NCI-H69 (cell line): Measurements from ENCODE around the gene SOD2.
"Not testable (repeated sequence)": the region's sequence is repeated elsewhere in the genome, so short reads cannot be mapped to it uniquely, and the experiment has no call there.

ENCODE experiments used
- DNase-seq: peaks from one replicate; lab custom pipeline; 2025; lab: John Stamatoyannopoulos, UW

Gene SOD2

DNA sequence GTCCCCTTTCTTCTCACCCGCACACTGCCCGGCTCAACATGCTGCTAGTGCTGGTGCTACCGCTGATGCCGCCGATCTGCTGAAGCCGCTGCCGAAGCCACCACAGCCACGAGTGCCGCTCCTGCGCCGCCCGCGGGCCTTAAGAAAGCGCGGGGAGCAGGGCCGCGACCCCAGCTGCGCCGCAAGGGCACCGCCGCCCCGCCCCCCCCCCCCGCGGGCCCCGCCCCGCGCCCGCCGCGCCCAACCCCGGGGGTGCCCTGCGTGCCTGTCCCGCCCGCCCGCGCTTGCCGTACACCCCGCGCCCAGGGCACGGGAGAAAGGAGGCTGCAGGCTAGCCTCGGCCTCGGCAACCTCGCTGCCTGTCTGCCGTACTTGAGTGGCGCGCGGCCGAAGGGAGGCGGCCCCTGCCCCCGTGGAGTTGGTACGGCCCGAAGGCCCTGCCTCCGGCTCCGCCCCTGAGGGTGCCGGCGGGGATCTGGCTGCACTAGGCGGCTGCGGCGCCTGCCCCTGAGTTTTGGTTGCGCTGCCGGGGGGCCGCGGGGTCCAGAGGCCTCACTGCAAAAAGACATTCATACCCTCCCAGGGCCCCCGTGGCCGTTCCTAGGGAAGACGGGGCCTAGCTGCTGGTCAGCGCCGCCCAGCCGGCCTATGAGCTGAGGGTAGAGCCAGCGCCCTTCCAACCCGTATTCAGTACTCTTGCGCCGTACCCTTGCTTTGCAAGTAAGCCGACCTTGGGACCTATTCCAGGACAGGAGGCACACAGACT lies at the start of gene SOD2:
SOD2 (minus strand) TSS at position 114 of the 766 bp plus-strand sequence; CDS start at position 40, 74 bp downstream.
- DNase-seq, result peak; percentile 94

DNA sequence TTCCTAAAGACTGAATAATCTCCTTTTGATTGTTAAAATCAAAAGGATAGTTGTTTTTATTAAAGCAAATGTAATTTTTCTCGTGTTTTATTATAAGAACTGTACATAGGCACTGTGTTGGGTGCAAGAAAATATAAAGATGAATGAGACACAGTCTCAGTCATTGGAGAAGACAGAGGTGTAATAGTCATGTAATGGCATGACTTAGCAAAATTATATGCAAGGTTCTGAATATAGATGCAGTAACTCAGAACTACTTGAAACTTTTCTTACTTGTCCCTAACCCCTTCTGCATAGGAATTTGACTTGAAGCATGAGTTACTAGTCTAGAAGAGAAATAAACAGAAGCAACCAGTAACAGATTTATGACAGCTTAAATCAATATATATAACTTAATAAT lies 49.1 kb upstream of the SOD2 start:
- DNase-seq, result no peak

DNA sequence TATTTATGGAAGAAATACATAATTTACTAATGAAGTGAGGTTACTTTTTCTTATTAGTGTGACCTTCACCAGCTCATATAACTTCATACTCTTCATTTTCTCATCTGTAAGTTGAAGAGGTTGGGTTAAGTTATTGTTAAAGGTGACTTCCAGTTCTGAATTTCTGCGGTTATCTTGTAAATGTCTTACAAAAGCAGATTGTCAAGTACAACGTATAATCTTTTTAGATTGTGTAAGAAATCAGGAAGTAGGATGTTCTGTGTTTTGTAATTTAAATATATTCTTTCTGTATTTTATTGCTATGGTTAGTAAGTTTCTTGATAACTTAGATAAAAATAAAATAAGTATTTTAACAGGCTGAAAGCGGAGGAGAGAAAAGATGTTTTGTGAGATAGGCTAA lies 46.3 kb upstream of the SOD2 start:
- DNase-seq, result no peak

DNA sequence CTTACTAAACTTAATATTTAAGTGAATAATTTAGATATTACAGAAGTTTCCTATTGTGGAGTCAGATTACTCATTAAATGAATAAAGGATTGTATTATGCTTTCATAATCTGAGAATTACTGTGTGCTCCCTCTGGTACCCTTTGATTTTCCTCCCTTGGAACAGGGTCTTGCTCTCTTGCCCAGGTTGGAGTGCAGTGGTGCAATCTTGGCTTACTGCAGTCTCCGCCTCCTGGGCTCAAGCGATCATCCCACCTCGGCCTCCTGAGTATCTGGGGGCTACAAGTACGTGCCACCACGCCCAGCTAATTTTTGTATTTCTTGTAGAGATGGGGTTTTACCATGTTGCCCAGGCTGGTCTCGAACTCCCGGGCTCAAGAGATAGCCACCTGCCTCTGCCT lies 43.9 kb upstream of the SOD2 start:
- no peak for DNase-seq

DNA sequence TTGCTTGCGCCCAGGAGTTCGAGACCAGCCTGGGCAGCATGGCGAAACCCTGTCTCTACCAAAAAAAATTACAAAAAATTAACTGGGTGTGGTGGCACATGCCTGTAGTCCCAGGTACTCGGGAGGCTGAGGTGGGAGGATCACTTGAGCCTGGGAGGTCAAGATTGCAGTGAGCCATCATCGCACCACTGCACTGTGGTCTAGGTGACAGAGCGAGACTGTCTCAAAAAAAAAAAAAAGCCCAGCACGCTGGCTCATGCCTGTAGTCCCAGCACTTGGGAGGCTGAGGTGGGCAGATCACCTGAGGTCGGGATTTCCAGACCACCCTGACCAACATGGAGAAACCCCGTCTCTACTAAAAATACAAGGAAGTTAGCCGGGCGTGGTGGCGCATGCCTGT lies 40.4 kb upstream of the SOD2 start:
- DNase-seq, result not testable (repeated sequence)

DNA sequence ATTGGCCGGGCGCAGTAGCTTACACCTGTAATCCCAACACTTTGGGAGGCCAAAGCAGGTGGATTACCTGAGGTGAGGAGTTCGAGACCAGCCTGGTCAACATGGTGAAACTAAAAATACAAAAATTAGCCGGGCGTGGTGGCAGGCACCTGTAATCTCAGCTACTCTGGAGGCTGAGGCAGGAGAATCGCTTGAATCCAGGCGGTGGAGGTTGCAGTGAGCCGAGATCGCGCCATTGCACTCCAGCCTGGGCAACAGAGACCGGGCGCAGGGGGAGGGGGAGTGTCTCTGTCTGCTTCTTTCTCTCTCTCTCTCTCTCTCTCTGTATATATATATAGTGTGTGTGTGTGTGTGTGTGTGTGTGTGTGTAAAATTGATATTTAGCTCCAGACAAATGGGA lies 39.5 kb upstream of the SOD2 start:
- DNase-seq, result not testable (repeated sequence)

DNA sequence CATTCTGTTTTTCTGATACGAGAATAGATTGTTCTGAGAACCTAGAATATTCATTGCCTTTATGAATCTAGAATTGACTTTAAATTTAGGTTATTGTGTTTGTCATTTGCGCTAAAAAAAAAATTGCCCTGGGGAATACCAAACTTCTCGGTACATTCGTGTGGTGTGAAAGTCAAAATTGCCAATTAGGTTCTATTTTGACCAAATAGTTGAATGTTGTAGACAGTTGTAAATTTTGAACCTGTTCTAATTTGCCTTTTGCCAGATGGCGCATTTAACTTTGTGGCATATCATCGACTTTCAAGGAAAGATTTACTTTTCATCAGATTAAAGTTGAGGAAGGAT lies 37.3 kb upstream of the SOD2 start:
- no peak for DNase-seq

DNA sequence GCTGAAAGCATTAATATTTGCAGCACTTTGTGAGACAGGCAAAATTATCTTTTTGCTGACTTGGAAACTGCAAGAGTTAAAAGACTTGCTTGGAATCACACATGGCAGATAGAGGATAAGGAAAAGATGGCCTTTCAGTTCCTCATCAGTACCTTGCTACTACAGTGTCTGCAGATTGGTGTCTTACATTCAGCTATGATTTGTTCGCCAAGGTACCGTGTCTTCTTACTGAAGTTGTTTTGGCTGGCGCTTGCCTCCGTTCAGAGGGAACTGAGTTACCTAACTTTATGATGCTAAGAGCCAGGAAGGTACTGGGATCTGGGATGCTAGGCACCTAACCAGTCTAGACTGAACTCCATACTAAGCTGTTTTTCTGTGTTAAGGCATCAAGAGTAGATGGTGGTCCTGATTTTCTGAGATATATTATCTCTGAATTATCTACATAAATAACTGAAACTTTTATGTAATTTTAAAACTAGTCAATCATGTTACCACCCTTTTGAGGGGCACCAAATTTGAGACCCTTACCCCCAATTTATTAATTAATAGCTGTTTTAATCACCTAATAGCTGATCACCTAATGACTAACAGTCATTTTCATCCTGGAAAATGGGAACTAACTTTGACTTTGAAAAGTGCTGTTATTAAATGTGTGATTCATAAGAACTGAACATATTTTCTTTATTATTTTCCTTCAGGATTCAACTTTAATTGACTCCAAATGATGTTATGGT lies 36.7 kb upstream of the SOD2 start:
- DNase-seq, result peak; percentile 10

DNA sequence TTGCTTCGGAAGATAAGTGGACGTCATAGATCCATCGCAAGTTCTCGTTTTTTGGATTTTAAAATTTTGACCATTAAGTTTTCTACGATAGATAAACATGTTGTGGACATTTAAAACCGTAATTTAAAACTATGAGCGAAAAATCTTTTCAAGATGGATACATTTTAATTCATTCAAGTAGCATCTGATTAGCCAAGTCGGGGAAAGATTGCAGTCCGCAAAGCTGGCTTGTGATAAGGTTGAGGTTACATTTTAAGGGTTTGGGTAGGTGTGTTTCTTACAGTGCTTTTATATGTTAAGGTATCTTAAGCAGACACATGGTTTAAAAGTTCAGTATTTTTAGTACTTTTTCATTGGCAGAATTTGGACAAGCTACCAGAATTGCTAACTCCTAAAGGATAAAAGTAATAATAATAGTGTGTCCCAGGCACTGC lies 35.5 kb upstream of the SOD2 start:
- DNase-seq, result peak; percentile 19

DNA sequence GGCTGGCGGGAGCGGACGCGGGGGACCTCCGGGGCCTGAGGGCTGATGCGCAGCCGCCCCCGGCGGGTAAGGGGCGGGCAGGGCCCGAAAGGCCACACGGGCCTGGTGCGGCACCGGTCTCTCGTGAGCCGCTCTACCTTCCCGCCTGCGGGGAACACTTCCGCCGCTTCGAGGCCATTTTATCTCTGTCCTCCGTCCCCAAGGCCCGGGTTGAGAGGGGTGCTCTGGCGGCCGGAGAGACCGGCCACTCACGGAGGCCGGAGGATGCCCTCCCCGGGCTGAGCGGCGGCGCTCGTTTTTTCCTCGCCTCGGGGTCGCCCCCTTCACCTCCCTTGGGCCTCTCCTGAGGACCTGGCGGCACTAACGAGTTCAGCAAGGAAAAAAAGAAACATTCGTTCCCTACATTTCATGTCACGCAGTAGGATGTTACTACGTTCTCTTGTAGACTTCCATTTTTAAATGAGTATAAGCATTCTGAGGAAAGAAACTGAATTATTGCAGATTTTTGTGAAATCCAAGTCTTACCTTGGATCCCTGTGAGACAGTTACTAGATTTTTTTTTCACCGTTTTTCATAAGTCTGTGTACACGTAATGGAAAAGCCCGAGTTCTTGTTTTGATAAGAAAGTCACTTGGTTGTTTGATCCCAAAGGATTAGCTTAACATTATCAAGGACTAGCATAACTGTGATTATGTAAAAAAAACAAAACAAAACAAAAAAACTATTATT lies 34.8 kb upstream of the SOD2 start:
- peak; percentile 58 for DNase-seq

DNA sequence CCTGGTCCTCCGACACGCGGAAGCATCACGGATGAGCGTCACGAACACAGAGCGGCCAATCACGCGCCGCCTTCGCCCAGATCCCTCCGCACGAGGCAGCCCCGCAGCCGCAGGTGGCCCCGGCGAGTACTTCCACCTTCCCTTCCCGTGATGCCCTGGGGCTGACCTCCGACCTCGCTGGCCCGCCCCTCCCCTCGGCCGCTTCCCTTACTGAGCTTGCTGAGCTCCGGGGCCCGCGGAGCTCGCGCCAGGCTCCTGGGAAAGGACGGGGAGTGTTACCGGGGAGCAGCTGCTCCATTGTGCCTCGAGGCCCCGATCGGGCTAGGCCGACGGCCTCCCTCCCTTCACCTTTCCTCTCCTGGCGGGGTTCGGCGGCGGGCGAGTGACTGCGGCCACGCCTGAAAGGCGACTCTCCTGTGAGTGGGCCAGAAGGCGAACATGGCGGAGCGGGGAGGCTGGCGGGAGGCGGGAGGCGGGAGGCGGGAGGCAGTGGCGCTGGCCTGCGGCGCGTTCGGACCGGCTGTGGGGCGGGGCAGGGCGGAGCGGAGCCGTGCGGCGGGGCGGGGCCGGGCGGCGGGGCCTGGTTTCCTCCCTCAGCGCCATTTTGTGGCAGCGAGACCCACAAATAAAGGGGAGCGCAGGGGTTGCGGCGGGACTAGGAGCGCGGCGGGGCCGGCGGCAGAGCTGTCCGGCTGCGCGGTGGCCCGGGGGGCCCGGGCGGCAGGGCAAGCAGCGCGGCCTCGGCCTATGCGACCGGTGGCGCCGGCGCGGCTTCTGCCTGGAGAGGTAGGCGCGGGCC lies 34.1 kb upstream of the SOD2 start, which contains the start of gene WTAP:
WTAP (plus strand) TSS at position 589 of the 799 bp plus-strand sequence. CDS start 8,760 bp downstream, outside the sequence.
- DNase-seq, result peak; percentile 99

DNA sequence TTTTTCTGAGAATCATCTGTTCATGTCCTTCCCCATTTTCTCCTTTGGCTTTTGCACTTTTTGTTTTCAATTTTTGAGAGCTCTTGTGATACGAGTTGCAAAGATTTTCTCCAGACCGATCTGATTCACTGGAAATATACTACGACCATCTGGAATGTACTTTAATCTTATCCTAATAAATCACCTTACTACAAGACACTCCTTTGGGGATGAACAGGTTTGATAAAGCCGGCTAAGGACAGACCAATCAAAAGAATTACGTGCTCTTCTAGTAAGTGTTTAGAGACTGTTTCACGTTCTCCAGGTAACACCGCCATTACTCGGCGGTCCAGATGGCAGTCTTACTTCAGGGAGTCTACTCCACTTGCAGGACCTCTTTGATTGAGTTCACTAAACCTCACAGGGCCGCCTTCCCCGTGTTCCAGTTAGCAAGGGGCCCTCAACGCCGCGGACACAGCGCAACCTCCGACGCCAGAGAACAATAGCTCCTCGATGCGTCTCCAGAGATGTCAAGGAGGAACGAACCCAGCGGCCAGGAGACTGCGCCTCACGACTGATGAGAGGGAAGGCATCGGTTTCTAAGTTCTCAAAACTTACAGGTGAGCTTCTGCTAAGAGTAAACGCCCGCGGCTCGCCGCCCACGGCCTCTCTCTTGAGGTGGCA lies 33.3 kb upstream of the SOD2 start:
- DNase-seq, result peak; percentile 93

DNA sequence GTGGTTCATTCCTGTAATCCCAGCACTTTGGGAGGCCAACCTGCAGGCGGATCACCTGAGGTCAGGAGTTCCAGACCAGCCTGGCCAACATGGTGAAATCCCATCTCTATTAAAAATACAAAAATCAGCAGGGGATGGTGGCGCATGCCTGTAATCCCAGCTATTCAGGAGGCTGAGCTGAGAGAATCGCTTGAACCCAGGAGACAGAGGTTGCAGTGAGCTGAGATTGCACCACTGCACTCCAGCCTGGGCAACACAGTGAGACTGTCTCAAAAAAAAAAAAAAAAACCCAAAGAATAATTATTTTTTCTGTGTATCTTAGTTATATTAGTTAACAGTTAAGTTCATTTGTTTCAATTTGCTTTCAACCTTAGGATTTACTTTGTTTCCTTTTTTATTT lies 32.2 kb upstream of the SOD2 start:
- DNase-seq, result not testable (repeated sequence)

DNA sequence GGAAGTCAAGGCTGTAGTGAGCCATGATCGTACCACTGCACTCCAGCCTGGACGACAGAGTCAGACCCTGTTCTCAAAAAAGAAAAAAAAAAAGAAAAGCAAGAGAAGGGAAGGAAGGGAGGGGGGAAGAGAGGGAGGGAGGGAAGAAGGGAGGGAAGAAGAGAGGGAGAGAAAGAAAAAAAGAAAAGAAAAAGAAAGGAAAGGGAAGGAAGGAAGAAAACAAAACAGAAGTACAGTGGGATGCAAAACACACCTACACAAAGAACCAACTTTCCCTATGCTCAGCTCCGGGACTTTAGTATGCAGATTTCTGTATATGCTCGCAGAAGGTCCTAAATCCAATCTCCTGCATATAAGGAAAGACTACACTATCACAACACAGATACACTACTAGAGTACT lies 31.7 kb upstream of the SOD2 start:
- no peak for DNase-seq

DNA sequence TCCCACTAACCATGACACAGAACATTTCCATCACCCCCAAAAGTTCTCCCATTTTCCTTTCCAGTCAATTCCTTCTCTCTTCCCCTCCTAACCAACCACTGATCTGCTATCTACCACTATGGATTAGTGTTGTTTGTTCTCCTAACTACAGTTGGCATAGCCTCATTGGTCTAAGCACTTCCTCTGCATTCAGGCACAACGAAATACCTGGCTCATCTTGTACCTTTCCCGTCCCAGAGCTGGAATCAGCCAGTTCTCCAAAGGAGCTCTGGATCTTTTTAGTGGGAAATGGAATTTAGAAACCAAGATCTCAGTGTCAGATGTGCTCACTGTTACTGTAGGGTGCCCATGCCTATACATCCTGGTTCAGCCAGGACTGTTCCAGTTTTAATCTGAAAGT lies 30.2 kb upstream of the SOD2 start:
- DNase-seq, result no peak

DNA sequence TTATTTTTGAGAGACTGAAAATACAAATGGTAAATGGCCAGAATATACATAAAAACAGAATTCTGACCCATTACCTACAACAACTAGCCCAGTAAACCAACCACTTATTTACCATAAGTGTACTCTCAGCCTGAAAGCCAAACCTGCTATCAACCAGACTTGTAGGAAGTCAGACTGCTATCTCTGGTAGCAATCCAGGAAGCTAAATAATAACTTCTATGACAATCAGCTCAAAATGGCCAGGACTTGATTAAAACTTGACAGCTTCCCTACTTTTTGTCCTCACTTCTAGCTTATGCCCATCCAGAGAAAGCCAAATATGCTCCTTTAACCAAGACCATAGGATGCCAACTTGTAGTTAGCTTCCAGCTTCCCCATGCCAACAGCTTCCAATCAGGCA lies 29.6 kb upstream of the SOD2 start:
- DNase-seq, result no peak

DNA sequence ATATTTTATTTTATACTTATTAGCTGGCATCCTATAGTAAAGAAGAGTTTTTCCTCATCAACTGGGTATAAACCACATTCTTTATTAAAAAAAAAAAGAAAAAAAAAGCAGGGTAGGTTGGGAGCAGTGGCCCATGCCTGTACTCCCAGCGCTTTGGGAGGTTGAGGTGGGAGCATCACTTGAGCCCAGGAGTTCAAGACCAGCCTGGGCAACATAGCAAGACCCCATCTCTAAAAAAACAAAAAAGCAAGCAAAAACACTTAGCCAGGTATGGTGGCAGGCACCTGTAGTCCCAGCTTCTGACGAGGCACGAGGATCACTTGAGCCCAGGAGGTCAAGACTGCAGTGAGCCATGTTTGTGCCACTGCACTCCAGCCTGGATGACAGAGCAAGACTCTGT lies 28.9 kb upstream of the SOD2 start:
- DNase-seq, result not testable (repeated sequence)

DNA sequence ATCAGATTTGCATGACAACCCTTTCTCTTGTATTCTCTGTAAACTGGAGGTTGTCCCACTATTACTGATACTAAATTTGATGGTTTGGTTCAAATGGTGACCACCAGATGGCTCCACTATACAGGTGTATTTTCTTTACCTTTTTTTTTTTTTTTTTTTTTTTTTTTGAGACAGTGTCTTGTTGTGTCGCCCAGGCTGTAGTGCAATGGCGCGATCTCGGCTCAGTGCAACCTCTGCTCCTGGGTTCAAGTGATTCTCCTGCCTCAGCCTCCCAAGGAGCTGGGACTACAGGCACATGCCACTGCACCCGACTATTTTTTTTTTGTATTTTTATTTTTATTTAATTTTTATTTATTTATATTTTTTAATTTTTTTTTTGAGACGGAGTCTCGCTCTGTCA lies 27.7 kb upstream of the SOD2 start:
- DNase-seq, result peak; percentile 72

DNA sequence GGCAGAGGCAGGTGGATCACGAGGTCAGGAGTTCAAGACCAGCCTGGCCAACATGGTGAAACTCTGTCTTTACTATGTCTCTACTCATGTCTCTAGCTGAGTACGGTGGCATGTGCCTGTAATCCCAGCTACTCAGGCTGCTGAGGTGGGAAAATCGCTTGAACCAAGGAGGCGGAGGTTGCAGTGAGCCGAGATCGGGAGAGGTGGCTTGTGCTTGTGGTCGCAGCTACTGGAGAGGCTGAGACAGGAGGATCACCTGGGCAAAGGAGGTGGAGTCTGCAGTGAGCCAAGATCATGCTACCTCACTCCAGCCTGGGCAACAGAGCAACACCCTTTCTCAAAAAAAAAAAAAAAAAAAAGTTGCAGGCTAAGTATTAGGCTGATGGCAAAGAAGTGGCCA lies 26.2 kb upstream of the SOD2 start:
- no peak for DNase-seq

DNA sequence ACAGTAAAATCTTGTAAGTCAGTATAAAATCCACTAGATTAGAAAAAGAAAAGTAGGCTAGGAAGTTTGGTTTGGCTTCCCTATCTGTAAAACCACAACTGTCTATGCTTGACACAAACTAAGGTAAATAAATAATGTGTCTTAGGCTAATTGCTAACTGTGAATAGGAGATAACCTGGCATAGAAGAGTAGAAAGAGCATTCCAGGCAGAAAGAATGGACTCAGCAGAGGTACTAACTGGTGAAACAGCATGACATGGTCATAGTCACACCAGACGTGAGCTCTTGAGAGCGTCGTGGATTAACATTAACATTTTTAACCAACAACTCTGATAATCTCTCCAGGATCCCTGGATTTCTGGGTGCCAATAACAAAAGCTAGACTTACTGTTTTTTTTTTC lies 25.6 kb upstream of the SOD2 start:
- no peak for DNase-seq
